GM19023 (cell line): ENCODE measurements around the gene MAPK11.
A peak's percentile ranks its signal among the peaks of the same experiment; 100 is the strongest.

Source experiments
- ATAC-seq: cut with Tn5 transposase; IDR thresholded peaks from one replicate; pipeline ENCODE4 v1.9.1; 2021; ENCODE audit warnings: mild to moderate bottlenecking, moderate library complexity; ENCODE audit not compliant: unreplicated experiment

Gene MAPK11

DNA sequence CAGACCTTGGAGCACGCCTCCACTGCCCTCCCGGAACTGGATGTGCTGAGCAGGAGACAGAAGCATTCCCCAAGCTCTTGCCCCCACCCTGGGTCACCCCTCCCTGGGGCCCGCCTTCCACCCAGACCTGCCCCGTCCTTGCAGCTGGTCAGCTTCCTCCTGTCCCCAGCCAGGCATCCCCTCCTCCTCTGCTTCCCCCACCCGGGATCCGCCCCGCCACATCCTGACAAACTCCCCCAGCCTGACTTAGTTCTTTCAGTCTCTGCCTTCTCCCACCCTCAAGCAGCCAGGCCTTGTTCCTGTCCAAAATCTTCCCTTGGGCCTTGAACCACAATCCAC, 38.4 kb upstream of the MAPK11 start:
- ATAC-seq, result no peak

DNA sequence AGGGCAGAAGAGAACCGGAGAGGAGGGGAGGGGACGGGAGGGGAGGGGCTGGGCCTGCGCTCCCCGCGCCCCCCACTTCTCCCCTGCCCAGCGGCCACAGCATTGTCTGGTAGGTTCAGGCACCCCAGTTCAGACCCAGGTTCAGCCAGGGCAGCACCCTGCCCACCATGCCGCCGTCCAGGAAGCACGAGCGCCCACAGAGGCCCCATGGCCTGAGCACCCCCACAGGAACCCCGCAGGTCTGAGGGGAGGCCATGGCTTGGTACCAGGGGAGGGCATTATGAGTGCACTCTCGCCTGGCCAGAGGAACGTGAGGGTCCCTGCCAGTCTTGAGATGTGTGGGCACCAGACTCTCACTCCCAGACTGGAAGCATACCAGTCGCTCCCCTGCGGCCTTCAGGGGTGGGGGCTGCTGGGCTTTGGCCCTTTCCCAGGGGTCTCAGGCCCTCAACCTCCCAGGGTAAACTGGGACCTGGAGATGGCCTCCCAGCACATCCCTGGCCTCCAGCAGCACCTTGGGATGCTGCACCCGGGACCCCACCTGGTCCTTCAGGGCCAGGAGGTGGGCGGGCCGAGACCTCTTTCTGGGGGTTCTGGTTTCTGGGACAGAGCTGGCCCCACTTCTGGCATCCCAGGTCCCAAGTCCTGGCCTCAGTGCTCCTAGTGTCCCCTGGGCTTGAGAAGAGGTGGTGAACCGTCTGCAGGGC, 37.9 kb upstream of the MAPK11 start:
- no peak for ATAC-seq

- ATAC-seq, result peak; percentile 50
Measured at GRCh38 chr22:50306753-50307749, 36.9 kb upstream of the MAPK11 start, which contains the start of gene PLXNB2. Gene PLXNB2, minus strand, starts transcription at chr22:50307646. Its CDS starts 17,062 bp downstream, at chr22:50290584.

GRCh38 chr22:50305923-50306566, 35.9 kb upstream of the MAPK11 start:
- no peak for ATAC-seq

DNA sequence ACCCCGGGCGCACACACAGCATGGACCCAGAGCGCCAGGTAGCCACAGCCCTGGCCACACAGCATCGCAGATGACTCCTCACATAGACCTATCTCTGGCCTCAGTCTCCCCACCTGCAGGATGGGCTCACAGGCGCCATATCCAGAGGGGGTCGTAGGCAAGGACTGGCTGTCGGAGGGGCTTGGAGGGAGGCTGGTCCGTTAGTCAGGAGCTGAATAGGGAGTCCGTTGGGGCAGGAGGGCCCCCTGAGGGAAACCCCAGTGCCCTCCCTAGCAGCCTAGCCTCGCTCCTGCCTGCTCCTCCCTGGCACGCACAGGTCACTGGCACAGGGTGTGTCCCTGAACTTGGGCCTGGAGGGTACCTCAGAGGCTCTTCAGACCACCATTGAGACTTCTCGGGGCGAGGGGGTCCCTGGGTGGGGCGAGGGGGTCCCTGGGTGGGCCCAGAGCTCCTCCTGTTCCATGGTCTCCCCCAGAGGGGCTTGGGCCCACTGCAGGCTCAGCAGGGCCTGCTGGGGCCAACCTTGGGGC, 35.3 kb upstream of the MAPK11 start:
- no peak for ATAC-seq

GRCh38 chr22:50304528-50305392, 34.6 kb upstream of the MAPK11 start:
- no peak for ATAC-seq

- ATAC-seq, result no peak
Measured at GRCh38 chr22:50303848-50304527, 33.8 kb upstream of the MAPK11 start.

DNA sequence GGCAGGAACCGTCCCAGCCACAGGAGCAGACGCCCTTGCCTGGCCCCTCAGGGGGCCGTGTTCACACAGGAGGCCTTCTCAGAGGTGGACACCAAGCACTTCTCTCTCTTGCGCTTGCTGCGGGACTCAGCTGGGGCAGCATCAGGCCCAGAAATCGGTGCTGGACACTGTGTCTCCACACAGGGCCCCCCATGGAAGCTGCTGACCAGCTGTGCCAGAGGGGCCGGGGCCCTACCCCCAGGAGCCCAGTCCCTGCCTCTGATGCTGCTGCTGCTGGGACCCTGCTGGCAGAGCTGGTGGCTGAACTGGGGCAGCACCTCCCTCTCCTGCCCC, 33.3 kb upstream of the MAPK11 start:
- ATAC-seq, result no peak

GRCh38 chr22:50302564-50302963, 32.4 kb upstream of the MAPK11 start:
- no peak for ATAC-seq

DNA sequence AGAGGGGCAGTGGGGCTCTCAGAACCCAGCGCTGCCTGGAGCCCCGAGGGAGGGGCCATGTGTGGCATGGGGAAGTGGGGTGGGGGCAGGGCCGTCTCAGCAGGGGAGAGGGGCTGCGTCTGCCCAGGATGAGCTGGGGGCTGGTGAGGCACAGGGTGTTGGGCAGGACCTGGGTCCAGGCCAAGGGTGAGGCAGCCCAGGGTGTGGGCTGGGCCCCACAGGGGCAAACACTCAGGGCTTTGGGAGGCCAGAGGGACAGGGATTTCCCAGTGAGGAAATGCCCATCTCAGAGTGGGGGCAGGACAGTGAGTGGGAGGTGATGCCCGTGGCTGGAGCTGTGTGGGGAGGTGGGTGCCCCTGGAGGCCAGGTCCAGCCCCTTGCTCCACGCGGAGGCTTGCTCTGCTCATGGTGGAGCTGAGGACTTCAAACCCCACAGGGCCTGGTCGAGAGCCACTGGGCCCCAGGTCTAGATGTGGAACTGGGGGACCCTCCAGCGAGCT, 31.9 kb upstream of the MAPK11 start:
- no peak for ATAC-seq

DNA sequence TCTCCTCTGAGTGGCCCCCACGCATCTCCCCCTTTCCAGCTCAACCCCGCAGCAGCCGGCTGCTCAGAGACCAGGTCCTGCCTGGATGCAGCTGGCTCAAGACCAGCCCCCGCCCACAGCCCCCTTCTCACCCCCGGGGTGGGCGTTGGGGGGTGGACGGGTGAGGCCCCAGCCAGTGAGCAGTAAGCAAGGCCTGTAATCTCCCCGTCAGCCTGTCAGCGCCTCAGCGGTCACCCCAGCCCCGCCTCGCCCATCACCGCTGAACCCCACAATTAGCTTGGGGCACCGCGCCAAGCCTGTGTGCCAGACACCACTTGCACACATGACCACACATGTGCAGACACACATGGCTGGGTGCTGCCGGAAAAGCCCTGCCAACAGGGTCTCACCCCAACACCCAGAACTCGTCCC, 31.4 kb upstream of the MAPK11 start:
- ATAC-seq, result no peak

GRCh38 chr22:50300620-50301257, 30.6 kb upstream of the MAPK11 start:
- ATAC-seq, result no peak

- no peak for ATAC-seq
Measured at GRCh38 chr22:50299785-50300619, 29.8 kb upstream of the MAPK11 start.

DNA sequence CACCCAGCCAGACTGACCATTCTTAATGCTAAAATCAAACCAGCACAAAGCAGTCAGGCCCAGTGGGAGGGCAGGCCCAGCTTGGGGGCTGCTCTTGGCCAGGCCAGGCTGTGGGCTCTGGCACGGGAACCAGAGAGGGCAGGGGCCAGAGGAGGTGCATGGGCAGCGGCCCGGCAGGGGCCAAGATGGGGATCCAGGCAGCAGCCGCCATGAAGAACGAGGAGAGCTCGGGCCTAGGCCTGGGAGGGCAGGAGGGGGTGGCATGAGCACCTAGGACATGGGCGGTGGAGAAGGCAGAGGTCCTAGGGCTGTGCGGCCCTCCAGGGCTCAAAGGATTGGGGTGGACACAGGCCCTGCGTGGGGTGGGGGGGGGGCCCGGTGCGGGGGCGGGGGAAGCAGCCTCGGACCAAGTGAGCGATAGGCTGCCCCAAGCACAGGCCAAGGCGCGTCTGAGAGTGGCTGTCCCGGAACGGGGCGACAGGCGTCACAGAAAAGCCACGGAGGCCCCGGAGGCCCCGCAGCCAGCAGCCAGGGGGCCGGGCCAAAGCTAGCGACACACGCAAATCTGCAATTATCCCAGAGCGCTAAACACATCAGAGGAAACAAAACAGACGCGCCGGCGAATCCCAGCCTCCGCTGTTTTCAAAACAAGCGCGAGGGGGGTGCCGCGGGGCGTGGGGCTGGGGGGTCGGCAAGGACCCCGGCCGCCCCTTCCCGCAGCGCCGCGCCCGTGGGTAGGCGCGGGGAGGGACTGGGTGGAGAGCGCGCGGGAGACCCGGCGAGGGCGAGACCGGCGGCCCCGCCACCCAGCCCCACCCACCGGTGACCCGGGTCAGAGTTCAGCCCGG, 29.0 kb upstream of the MAPK11 start:
- no peak for ATAC-seq

- ATAC-seq, result no peak
Measured at GRCh38 chr22:50298266-50298637, 28.1 kb upstream of the MAPK11 start.

GRCh38 chr22:50297510-50298265, 27.5 kb upstream of the MAPK11 start:
- ATAC-seq, result no peak
